ENCODE data around the gene ALOX5AP.

DNA sequence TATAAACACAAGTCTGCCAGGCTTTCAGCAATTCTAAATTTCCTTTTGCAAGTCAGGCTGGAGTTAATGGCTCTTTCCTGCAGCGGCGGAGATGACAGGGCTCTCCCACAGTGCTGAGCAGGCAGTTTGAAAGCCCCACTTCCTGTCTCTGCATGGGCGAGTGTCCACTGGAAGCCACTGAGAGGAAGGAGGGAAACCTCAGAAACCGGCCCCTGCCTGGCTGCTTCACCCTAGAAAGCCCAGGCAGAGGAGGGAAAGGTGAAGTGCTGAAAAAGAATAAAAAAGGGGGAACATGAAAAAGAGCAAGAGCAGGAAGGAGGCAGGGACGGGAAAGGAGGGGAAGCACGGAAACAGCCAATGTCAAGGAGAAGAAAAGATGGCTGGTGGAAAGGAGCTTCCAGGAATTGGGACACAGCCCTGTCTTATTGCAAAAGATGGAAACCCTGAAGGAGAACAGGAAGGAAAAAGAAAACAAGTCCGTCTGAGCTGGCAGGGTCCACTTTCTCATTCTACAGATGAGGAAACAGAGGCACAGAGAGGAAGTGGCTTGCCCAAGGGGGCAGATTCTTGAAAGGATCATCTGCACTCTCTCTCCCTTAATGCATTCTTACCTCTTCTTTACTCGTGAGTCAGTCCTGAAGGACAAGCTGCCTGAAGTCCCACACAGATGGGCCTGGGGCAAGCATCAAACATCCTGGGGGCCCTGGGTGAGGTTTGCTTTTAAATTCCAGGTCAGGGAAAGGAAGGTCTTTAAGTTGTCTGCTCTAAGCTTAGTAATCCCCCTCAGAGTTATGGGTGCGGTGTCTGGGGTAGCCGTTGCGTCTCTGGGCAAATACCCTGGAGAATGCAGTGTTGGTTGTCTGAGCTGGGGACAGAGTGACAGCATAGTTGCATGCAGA lies 38.8 kb upstream of the ALOX5AP start:
- TF ChIP-seq, protein P1, sequence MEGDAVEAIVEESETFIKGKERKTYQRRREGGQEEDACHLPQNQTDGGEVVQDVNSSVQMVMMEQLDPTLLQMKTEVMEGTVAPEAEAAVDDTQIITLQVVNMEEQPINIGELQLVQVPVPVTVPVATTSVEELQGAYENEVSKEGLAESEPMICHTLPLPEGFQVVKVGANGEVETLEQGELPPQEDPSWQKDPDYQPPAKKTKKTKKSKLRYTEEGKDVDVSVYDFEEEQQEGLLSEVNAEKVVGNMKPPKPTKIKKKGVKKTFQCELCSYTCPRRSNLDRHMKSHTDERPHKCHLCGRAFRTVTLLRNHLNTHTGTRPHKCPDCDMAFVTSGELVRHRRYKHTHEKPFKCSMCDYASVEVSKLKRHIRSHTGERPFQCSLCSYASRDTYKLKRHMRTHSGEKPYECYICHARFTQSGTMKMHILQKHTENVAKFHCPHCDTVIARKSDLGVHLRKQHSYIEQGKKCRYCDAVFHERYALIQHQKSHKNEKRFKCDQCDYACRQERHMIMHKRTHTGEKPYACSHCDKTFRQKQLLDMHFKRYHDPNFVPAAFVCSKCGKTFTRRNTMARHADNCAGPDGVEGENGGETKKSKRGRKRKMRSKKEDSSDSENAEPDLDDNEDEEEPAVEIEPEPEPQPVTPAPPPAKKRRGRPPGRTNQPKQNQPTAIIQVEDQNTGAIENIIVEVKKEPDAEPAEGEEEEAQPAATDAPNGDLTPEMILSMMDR (IDR thresholded peaks at IDR 0.05; ENCODE audit: low read depth, low read length) = no peak
- no peak for TF ChIP-seq EZH2phosphoT487 (IDR thresholded peaks at IDR 0.05; ENCODE audit: low read depth)
